ENCODE results near the gene POLR1A. TPM values are rescaled to one million over a fixed set of nuclear protein-coding genes. Genes with fewer than 3 reads are reported as not detected.

POLR1A gene
- total RNA-seq, 1 donor from 2014 or later = 61.6 TPM

- TF ChIP-seq CTCF (IDR thresholded peaks at IDR 0.05; ENCODE audit: unreplicated experiment) = no peak
- H3K36me3 Mint-ChIP-seq = peaks cover 73% of the 10 kb centered on the region
- H3K4me1 Mint-ChIP-seq = no peaks in the 10 kb centered on the region
- DNase-seq (ENCODE audit: low spot score in 2 of 2, unreplicated experiment in 2 of 2) = no peak
- H3K27ac Mint-ChIP-seq = no peak overlapping the region
- H3K9me3 Mint-ChIP-seq = no peaks in the 10 kb centered on the region
- no peaks in the 10 kb centered on the region for H3K27me3 Mint-ChIP-seq (ENCODE audit: low read depth)
- H3K4me3 Mint-ChIP-seq = no peak overlapping the region
These were observed 30.0 kb upstream of the POLR1A start for GRCh38 chr2:86135653-86136052.

GRCh38 chr2:86134709-86135108 lies 29.0 kb upstream of the POLR1A start:
- DNase-seq (ENCODE audit: low spot score in 2 of 2, unreplicated experiment in 2 of 2) = no peak

GRCh38 chr2:86124683-86125082 lies 19.0 kb upstream of the POLR1A start:
- H3K9me3 Mint-ChIP-seq = no peaks in the 10 kb centered on the region
- no peak for DNase-seq (ENCODE audit: low spot score in 2 of 2, unreplicated experiment in 2 of 2)
- H3K27me3 Mint-ChIP-seq (ENCODE audit: low read depth) = no peaks in the 10 kb centered on the region
- TF ChIP-seq CTCF (IDR thresholded peaks at IDR 0.05; ENCODE audit: unreplicated experiment) = no peak
- no peaks in the 10 kb centered on the region for H3K4me1 Mint-ChIP-seq
- H3K4me3 Mint-ChIP-seq = no peak overlapping the region
- peaks cover 60% of the 10 kb centered on the region for H3K36me3 Mint-ChIP-seq
- H3K27ac Mint-ChIP-seq = no peak overlapping the region

More at GRCh38 chr2:86134709-86135108, 29.0 kb upstream of the POLR1A start:
- Mint-ChIP-seq H3K27me3 (ENCODE audit: low read depth) (no peaks in the 10 kb centered on the region), H3K27ac (no peak overlapping the region), H3K4me3 (no peak overlapping the region), H3K36me3 (peaks cover 71% of the 10 kb centered on the region), H3K4me1 (no peaks in the 10 kb centered on the region), H3K9me3 (no peaks in the 10 kb centered on the region)
- no peak for TF ChIP-seq CTCF (IDR thresholded peaks at IDR 0.05; ENCODE audit: unreplicated experiment)

- Mint-ChIP-seq H3K27ac (no peak overlapping the region), H3K4me1 (no peaks in the 10 kb centered on the region), H3K27me3 (ENCODE audit: low read depth) (no peaks in the 10 kb centered on the region), H3K36me3 (peaks cover 57% of the 10 kb centered on the region), H3K9me3 (no peaks in the 10 kb centered on the region), H3K4me3 (no peak overlapping the region)
- DNase-seq (ENCODE audit: low spot score in 2 of 2, unreplicated experiment in 2 of 2) = no peak
- TF ChIP-seq CTCF (IDR thresholded peaks at IDR 0.05; ENCODE audit: unreplicated experiment) = no peak
These were observed 17.7 kb upstream of the POLR1A start for GRCh38 chr2:86123328-86123925.

GRCh38 chr2:86118130-86118529 lies 12.4 kb upstream of the POLR1A start:
- no peaks in the 10 kb centered on the region for H3K9me3 Mint-ChIP-seq
- H3K27ac Mint-ChIP-seq = no peak overlapping the region
- DNase-seq (ENCODE audit: low spot score in 2 of 2, unreplicated experiment in 2 of 2) = no peak
- H3K4me3 Mint-ChIP-seq = no peak overlapping the region
- peaks cover 50% of the 10 kb centered on the region for H3K36me3 Mint-ChIP-seq
- no peaks in the 10 kb centered on the region for H3K27me3 Mint-ChIP-seq (ENCODE audit: low read depth)
- no peak for TF ChIP-seq CTCF (IDR thresholded peaks at IDR 0.05; ENCODE audit: unreplicated experiment)
- H3K4me1 Mint-ChIP-seq = peaks cover 7% of the 10 kb centered on the region

- Mint-ChIP-seq H3K4me3 (peak overlapping the region; percentile 97), H3K36me3 (peaks cover 25% of the 10 kb centered on the region), H3K4me1 (peaks cover 31% of the 10 kb centered on the region), H3K27ac (peak overlapping the region; percentile 100), H3K9me3 (peaks cover 8% of the 10 kb centered on the region), H3K27me3 (ENCODE audit: low read depth) (no peaks in the 10 kb centered on the region)
- no peak for TF ChIP-seq CTCF (IDR thresholded peaks at IDR 0.05; ENCODE audit: unreplicated experiment)
- no peak for DNase-seq (ENCODE audit: low spot score in 2 of 2, unreplicated experiment in 2 of 2)
These were observed 1.3 kb upstream of the POLR1A start for GRCh38 chr2:86107031-86107430.

All from mesothelial cell of epicardium (in vitro differentiated cells).